NB4 (cell line): ENCODE results near the gene EHD2.

ENCODE experiments used
- POLR2A ChIP-seq: IDR thresholded peaks from 2 replicates; pipeline ENCODE4 v1.6.1; 2011; ENCODE audit warnings: mild to moderate bottlenecking; ENCODE audit not compliant: insufficient read length; ENCODE audit errors: extremely low read depth
- TF ChIP-seq, protein P1 (sequence below): IDR thresholded peaks from one replicate; pipeline ENCODE4 v1.5.1; 2012; ENCODE audit warnings: low read depth, low read length

DNA sequence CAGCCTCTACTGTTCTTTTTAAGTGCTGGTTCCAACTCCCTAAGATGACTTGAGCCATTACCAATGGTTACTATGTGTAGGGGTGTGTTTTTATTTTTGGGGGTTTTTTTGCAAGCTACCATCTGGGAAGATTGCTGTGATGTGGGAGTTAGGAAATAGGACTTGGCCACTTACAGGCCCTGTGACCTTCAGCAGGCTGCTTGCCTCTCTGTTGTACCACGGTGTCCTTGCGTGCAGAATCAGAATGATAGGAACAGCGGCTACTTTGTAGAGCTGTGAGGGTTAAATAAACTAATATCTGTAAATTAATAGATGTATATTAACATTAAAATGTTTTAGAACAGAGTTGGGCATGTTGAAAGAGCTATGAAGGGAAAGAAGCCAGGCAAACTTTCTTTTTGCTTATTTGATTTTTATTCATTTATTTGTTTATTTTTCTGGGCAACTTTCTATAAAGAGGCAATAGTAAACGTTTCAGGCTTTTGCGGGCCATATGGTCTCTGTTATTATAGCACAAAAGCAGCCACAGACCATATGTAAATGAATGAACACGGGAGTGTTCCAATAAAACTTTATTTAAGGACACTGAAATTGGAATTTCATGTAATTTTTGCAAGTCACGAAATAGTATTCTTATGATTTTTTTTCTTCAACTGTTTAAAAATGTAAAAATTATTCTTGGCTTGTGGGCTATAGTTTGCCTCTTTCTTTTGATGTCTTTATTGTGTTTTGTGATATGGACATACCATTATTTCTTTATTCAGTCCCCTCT is 26.4 kb upstream of the EHD2 start:
- TF ChIP-seq, protein P1, sequence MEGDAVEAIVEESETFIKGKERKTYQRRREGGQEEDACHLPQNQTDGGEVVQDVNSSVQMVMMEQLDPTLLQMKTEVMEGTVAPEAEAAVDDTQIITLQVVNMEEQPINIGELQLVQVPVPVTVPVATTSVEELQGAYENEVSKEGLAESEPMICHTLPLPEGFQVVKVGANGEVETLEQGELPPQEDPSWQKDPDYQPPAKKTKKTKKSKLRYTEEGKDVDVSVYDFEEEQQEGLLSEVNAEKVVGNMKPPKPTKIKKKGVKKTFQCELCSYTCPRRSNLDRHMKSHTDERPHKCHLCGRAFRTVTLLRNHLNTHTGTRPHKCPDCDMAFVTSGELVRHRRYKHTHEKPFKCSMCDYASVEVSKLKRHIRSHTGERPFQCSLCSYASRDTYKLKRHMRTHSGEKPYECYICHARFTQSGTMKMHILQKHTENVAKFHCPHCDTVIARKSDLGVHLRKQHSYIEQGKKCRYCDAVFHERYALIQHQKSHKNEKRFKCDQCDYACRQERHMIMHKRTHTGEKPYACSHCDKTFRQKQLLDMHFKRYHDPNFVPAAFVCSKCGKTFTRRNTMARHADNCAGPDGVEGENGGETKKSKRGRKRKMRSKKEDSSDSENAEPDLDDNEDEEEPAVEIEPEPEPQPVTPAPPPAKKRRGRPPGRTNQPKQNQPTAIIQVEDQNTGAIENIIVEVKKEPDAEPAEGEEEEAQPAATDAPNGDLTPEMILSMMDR, result no peak
- no peak for TF ChIP-seq POLR2A
